Retinal pigment epithelial cell (primary cell): ENCODE results near the gene IL18.

Source experiments
- DNase-seq: peaks from one replicate; pipeline ENCODE4 v3.0.0-alpha.2; 2010; ENCODE audit warnings: low read depth
- H3K4me3 ChIP-seq: 2 replicates; pipeline ENCODE4 v1.5.1; 2011; ENCODE audit warnings: mild to moderate bottlenecking, low read length, control low read depth, moderate library complexity
- TF ChIP-seq, protein P1 (sequence below): conservative IDR thresholded peaks from 2 replicates; pipeline ENCODE4 v1.5.1; 2011; ENCODE audit warnings: low read depth, low read length, control low read depth, inconsistent platforms

Gene IL18

DNA sequence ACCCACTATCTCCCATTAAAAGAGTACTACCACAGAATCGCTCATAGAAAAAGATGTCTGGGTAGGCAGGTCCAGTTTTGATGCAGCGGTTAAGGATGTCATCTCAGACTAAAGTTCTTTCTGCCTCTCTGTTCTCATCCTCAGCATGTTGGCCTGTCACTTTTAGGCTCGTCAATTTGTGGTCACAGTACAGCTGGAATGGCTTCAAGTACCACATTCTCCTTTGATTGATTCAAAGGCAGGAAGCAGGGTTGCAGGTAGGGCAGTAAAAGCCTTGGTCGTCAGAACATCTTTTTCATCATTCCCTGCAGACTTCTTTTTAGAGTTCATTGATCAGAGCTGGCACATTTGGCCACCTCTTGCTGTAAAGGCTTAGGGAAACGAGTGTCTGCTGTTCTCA, 48.5 kb downstream of the IL18 start:
- no peak overlapping the region for H3K4me3 ChIP-seq
- TF ChIP-seq, protein P1, sequence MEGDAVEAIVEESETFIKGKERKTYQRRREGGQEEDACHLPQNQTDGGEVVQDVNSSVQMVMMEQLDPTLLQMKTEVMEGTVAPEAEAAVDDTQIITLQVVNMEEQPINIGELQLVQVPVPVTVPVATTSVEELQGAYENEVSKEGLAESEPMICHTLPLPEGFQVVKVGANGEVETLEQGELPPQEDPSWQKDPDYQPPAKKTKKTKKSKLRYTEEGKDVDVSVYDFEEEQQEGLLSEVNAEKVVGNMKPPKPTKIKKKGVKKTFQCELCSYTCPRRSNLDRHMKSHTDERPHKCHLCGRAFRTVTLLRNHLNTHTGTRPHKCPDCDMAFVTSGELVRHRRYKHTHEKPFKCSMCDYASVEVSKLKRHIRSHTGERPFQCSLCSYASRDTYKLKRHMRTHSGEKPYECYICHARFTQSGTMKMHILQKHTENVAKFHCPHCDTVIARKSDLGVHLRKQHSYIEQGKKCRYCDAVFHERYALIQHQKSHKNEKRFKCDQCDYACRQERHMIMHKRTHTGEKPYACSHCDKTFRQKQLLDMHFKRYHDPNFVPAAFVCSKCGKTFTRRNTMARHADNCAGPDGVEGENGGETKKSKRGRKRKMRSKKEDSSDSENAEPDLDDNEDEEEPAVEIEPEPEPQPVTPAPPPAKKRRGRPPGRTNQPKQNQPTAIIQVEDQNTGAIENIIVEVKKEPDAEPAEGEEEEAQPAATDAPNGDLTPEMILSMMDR: no peak
- DNase-seq: no peak

DNA sequence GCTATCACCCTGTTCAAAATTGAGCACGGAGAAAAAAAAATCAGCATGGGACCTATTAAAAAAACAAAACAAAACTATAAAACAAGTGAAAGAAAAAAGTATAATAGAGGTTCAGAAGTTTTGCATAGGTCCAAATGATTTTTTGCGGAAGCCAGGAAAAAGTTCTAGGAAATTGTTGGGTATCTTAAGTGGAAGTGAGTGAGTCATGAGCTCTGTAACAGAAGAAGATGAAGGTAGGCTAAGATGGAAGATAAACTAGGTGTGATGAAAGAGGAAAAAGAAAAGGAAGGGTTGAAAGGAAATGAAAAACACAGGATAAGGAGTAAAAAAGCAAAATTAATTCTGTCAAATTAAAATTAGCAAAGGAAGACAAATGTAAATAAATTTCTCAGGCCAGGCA, 49.4 kb downstream of the IL18 start:
- TF ChIP-seq, protein P1: no peak
- H3K4me3 ChIP-seq: no peak overlapping the region
- no peak for DNase-seq

DNA sequence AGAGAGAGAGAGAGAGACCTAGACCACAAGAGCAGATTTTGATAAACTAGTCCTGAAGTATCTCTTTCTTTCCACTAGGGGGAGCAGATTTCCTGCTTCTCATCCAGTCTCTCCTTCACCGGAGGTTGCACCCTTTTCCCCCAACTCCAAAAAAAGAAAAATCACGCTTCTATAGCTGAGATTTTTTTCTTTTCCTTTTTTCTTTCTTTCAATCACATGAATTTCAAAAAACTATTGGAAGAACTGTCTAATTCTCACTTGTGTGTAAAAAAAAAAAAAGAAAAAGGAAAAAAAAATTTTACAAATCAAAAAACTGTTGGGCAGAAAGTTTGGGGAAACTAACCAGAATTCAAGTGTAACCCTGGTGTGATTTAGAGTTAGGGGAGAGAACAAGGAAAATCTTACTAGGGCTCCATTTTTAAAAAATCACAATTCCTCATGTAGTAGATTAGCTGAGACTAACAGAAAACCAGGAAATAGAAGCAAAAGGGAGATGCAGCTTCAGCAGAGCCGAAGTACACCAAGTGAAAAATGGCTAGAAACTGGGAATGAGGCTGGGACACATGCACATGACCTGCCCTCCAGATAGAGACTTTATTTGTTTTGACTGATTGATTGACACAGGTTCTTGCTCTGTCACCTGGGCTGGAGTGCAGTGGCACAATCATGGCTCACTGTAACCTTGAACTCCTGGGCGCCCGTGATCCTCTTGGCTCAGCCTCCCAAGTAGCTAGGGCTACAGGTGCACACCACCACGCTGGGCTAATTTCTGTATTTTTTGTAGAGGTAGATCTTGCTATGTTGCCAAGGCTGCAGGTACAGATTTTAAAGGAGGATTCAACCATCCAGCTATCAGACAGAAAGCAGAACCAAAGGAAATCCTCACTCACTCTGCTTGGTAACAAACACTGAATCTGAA, 50.1 kb downstream of the IL18 start:
- H3K4me3 ChIP-seq: no peak overlapping the region
- peak; percentile 31 for DNase-seq
- TF ChIP-seq, protein P1: peak; percentile 68

DNA sequence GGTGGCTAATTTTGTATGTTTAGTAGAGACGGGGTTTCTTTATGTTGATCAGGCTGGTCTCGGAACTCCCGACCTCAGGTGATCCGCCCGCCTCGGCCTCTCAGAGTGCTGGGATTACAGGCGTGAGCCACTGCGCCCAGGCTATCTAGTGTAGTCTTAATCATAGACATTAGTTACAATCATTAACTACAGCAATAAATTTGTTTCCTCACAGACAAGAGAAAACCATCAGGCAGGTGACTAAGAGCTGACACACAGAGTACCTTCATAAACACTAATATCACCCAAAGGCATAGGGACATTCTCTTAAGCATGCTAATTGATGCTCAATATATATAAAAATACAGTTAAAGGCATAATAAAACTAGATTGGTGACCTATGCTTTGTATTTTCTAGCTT, 57.8 kb downstream of the IL18 start:
- DNase-seq: no peak
- TF ChIP-seq, protein P1: no peak
- H3K4me3 ChIP-seq: no peak overlapping the region

DNA sequence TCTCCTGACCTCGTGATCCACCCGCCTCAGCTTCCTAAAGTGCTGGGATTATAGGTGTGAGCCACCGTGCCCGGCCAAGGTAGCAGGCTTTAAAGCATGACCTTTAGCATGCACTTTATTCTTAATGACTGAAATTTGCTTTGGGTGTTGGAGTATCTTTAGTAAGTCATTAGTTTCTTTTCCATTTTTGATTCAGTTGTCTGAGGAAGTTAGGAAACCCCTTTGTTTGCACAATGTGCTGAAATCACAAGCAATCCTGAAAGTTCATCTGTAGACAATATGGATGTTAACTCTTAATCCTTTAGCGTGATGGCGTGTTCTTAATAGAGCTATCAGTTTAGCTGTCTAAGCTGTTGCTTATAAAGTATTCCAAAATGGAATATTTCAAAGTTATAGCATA, 60.4 kb downstream of the IL18 start:
- no peak overlapping the region for H3K4me3 ChIP-seq
- DNase-seq: no peak
- TF ChIP-seq, protein P1: no peak

DNA sequence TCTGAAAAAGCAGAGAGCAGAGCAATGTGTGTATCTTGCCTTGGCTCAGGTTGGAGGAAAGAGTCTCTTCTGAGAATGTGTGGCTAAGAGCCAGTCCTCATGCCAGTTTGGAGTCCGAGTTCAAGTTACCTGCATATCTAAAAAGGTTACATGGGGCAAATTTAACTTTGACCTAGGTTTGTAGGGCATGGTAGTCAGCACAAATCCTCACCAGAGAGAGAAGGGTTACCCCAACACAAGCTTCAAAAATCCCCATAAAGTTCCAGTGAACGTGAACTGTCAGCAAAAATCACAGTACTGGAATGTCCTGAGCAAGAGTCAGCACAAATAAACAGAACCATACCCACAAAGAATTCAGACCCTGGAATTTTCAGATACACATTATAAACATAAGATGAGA, 63.4 kb downstream of the IL18 start:
- DNase-seq: no peak
- no peak overlapping the region for H3K4me3 ChIP-seq
- TF ChIP-seq, protein P1: no peak
